Heart left ventricle (tissue), 16 donors: ENCODE measurements around the gene RTBDN. TPM values are rescaled to one million over a fixed set of nuclear protein-coding genes. Genes with fewer than 3 reads are reported as not detected.

ENCODE experiments used
- ATAC-seq, 4 donors: fragments of 200-7000 bp; cut with Tn5 transposase; one replicate each; pipeline ENCODE4 v1.9.1; 2020 to 2022; ENCODE audit warnings: moderate library complexity in 4 of 4, mild to moderate bottlenecking in 3 of 4, moderate number of reproducible peaks in 1 of 4
- DNase-seq, 5 donors: peaks; one replicate each; pipeline ENCODE4 v3.0.0-alpha.2; 2020
- H3K27ac ChIP-seq, 12 donors: fragments of 200-600 bp; sonication (generic) in 4 of 12; one replicate each; pipeline versions ENCODE4 v1.5.0 to v1.8.0; 2016 to 2022; ENCODE audit warnings: mild to moderate bottlenecking in 2 of 12
- H3K27me3 ChIP-seq, 9 donors: fragments of 200-600 bp; sonication (generic) in 2 of 9; one replicate each; pipeline versions ENCODE4 v1.5.1 to v1.8.0; 2016 to 2022; ENCODE audit warnings: mild to moderate bottlenecking in 3 of 9
- H3K36me3 ChIP-seq, 9 donors: fragments of 200-600 bp; sonication (generic) in 2 of 9; one replicate each; pipeline versions ENCODE4 v1.5.0 to v1.8.0; 2018 to 2022; ENCODE audit warnings: mild to moderate bottlenecking in 2 of 9
- H3K4me1 ChIP-seq, 12 donors: fragments of 200-600 bp; sonication (generic) in 4 of 12; one replicate each; pipeline versions ENCODE4 v1.5.0 to v1.8.0; 2016 to 2022; ENCODE audit warnings: mild to moderate bottlenecking in 3 of 12
- H3K4me3 ChIP-seq, 12 donors: fragments of 200-600 bp; sonication (generic) in 4 of 12; one replicate each; pipeline versions ENCODE4 v1.5.0 to v1.8.0; 2017 to 2022; ENCODE audit warnings: mild to moderate bottlenecking in 9 of 12, moderate library complexity in 4 of 12
- H3K9me3 ChIP-seq, 12 donors: fragments of 200-600 bp; sonication (generic) in 4 of 12; one replicate each; pipeline versions ENCODE4 v1.5.0 to v1.8.0; 2016 to 2022; ENCODE audit warnings: mild to moderate bottlenecking in 1 of 12
- CTCF ChIP-seq, 12 donors: fragments of 200-600 bp; sonication (generic) in 4 of 12; IDR thresholded peaks; one replicate each; pipeline versions ENCODE4 v1.5.0 to v1.8.0; 2018 to 2022; ENCODE audit warnings: antibody characterized with exemption in 12 of 12, mild to moderate bottlenecking in 5 of 12
- POLR2A ChIP-seq, 2 donors: fragments of 450-650 bp; IDR thresholded peaks; one replicate each; pipeline ENCODE4 v1.6.1; 2017; ENCODE audit warnings: antibody characterized with exemption in 2 of 2, mild to moderate bottlenecking in 2 of 2, moderate library complexity in 2 of 2
- WGBS, 4 donors: extraction: QIAGEN DNeasy Blood & Tissue Kit in 2 of 4; methylation state at CpG; one replicate each; pipeline versions ENCODE4 v1.1.5 to v1.1.7; 2013 to 2018; 5-methylcytosine and 5-hydroxymethylcytosine counted together
- intact Hi-C, 10 donors: fragments of 100-400 bp; cut with DNase I; formaldehyde crosslinking; loops; one replicate each; pipeline versions ENCODE4 v1.11.1 to v1.14.2; 2022
- polyA plus RNA-seq, 2 donors: library from polyadenylated mRNA; stranded (reverse); fragments of 200-250 nt; gene quantifications; one replicate each; pipeline ENCODE4 v1.2.3, GENCODE V29; 2013
- total RNA-seq, 9 donors: library from RNA; depleted of rRNA in 2 of 9; stranded (reverse); fragments of >200 nt in 2 of 9; fragmentation: NEBNext Ultra II Directional in 3 of 9; extraction: Animal tissue kit (Norgen Biotek cat#: 25700) in 3 of 9; gene quantifications; one replicate each; pipeline versions ENCODE4 v1.1.0 to v1.2.4, GENCODE V29; 2016 to 2023
- donor health status: ischemic (EF 13 %, LVEDD 7.1; RV severe dilation, severe dysfunction).
- donor health status: healthy with polysubstance abuse.
- donor health status: DM: no; HTN: yes; CAD: no.
- donor health status: DM: no; HTN: no; CAD: no.
- donor health status: ischemic (EF 25% LVEDD 6.9; RV normal size, moderate dysfunction).
- donor health status: ischemic (EF 25% LVEDD 5.7; RV mildly dilated, moderate dysfunction).
- donor health status: healthy.
- donor health status: DM: yes; HTN: yes; CAD: no.
- donor health status: ischemic (EF 35%, LVEDD 5.7; RV mildly dilated, moderate dysfunction).
- donor health status: nonischemic (EF 11% LVEDD 7.7; RV severe dilation, severe dysfunction).
- donor health status: DM: yes; HTN: yes; CAD: no.
- donor health status: PGD.
- donor health status: ischemic (EF 29% LVEDD 5.4; RV normal size, mild dysfunction).
- donor health status: nonischemic (EF 23%, LVEDD 6.1; RV moderate dilation, normal function).

RTBDN gene
- total and polyA plus RNA-seq, 11 donors = not detected

DNA sequence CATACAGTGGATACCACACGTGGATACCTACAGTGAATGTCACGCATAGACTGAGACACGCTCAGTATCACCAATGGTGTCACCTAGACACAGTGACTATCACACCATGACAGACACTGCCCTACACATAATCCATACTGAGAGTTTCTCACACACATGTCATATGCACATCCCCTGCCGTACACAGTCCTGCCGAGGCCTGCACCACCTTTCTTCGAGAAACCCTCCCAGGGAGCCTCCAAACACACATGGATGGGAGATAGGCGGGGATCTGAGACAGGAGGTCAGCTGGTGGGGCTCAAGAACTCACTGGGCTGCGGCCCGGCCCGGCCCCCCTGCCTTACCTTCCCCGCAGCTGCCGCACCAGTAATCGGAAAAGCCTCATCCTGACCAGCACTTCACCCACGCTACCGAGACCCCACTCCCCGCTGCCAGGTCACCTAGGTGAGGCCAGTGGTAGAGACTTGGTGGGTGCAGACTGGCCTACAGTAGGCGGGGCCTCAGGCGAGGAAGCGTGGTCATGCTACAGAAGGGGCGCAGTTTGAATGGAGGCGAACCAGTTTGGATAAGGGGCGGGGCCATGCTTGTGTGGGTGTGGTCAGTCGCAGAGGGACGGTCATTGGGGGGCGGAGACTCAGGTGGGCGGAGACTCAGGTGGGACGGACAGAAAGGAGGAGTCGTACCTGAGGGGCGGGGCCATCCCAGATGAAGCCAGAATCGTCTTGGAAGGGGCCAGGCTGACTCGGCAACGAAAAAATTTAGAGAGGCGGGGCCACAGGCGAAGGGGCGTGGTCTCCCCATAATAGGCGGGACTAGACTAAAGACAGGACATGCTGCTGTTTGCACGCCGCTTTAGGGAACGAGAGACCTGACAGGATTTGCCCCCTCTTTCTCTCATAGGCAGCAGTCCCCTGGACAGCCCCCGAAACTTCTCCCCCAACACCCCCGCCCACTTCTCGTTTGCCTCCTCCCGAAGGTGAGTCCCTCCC, 6.0 kb upstream of the RTBDN start:
- peak overlapping the region in 7 of 12 donors; percentile 4 to 35 (median 16) for H3K4me3 ChIP-seq
- H3K4me1 ChIP-seq = peaks cover 0 to 19% (median 4%) of the 10 kb centered on the region in 12 donors
- no peaks in the 10 kb centered on the region for H3K9me3 ChIP-seq
- ATAC-seq = peak in 3 of 4 donors; percentile 25 to 49 (median 29)
- WGBS, 4 donors = 12 to 23% (median 22%) methylated on average over 29 to 43 of the region's 43 CpGs
- H3K36me3 ChIP-seq = no peaks in the 10 kb centered on the region
- intact Hi-C loops = loop anchor here in 4 of 10 donors (5.0 to 10.0 kb wide), 4 partner anchors 33 to 276 kb away; partner anchors contain the start of gene RNASEH2A (in 1 of the 4)
- H3K27me3 ChIP-seq = peaks cover 29 to 99% (median 84%) of the 10 kb centered on the region in 9 donors
- H3K27ac ChIP-seq = no peak overlapping the region
- DNase-seq = peak in 1 of 5 donors; percentile 42
- no peak for TF ChIP-seq CTCF (IDR thresholded peaks at IDR 0.05)
- no peak for TF ChIP-seq POLR2A (IDR thresholded peaks at IDR 0.05)

DNA sequence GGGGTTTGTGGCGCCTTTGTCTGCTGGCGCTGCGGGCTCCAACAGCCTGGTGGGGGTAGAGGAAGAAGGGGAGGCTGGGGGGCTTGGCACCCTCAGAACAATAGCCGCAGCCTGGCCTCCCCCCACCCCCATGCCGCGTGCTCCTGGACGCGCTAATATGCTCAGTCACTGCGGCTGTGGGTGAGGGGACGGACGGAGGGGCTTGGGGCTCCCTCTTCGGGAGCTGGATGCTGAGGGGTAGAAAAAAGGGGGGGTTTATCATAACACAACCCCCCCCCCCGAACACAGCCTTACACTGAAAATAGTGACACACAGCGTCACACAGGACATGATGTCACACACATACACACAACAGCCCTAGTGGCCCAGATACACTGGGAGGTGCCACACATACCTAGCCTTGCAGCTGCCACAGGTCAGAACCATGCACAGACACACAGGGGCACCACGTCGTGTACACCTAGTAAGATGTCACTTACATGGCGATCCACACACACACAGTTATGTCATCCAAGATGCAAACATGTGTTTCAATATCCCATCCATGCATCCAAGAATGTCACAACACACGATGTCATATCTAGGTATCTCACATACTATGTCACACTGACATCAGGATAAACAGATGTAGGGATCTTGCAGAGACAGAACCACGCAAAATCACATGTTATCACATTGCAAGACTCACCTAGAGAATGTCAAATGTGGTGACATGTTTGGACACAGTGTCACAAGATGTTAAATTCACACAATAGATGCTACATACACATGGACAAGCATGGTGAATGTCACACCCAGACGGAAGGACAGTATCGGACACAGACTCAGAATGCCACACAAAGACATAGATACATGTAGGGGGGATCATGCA, 4.7 kb upstream of the RTBDN start:
- ATAC-seq = no peak
- peaks cover 0 to 25% (median 7%) of the 10 kb centered on the region in 12 donors for H3K4me1 ChIP-seq
- no peaks in the 10 kb centered on the region for H3K36me3 ChIP-seq
- 20 to 25% (median 21%) methylated on average over 17 to 21 of the region's 21 CpGs for WGBS, 4 donors
- H3K4me3 ChIP-seq = peak overlapping the region in 3 of 12 donors; percentile 8 to 43 (median 42)
- H3K27ac ChIP-seq = no peak overlapping the region
- H3K9me3 ChIP-seq = no peaks in the 10 kb centered on the region
- intact Hi-C loops = no loop called here
- peaks cover 42 to 99% (median 95%) of the 10 kb centered on the region in 9 donors for H3K27me3 ChIP-seq
- TF ChIP-seq CTCF (IDR thresholded peaks at IDR 0.05) (no peak), POLR2A (IDR thresholded peaks at IDR 0.05) (no peak)
- no peak for DNase-seq

DNA sequence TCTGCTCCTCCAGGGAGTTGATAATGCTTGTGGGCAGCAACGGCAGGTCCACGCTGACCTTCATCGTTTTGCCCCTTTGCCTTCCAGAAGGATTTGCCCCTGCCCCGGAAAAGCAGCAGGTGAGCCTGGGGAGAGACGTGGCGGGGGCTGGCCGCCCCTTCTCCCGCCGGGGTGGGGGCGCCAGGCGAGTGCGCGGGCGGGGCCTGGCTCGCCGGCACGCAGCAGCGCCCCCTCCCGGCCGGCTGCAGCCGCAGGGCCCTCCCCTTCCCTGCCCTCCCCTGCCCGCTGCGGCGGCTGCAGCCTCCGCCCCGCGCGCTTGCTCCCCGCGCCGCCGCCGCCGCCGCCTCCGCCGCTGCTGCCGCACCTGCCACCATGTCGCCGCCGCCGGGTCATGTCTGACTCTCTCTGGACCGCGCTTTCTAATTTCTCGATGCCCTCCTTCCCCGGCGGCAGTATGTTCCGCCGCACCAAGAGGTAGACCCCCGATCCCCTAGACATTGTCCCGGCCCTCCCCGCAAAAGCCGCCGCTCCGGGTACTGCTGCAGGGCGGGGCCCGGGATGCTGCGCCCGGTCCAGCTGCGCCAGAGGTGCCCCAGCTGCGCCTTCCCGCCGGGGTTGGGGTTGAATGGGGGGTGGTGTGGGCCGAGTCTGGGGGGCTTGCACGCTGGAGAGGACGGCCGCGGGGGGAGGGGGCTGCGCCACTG, 4.0 kb upstream of the RTBDN start, which contains the start of gene MAST1:
Gene MAST1 (plus strand): TSS at position 334 of the 704 bp plus-strand sequence. CDS start 58 bp downstream, at position 392.
- intact Hi-C loops = no loop called here
- Histone ChIP-seq H3K27me3 (peaks cover 43 to 98% (median 94%) of the 10 kb centered on the region in 9 donors), H3K9me3 (no peaks in the 10 kb centered on the region), H3K4me1 (peaks cover 0 to 31% (median 11%) of the 10 kb centered on the region in 12 donors), H3K36me3 (no peaks in the 10 kb centered on the region), H3K27ac (no peak within 1 kb of the TSS), H3K4me3 (peak within 1 kb of the TSS in 10 of 12 donors; percentile 8 to 43 (median 30))
- 1 to 3% (median 1%) methylated on average over 10 to 69 of the region's 69 CpGs for WGBS, 4 donors
- DNase-seq (no peak), ATAC-seq (peak in 3 of 4 donors; percentile 44 to 73 (median 68))
- TF ChIP-seq CTCF (IDR thresholded peaks at IDR 0.05) (peak in 9 of 12 donors; percentile 23 to 72 (median 48)), POLR2A (IDR thresholded peaks at IDR 0.05) (no peak)
